ENCODE data around the gene CACNA1D.
"Not testable (repeated sequence)": the region's sequence is repeated elsewhere in the genome, so short reads cannot be mapped to it uniquely, and the experiment has no call there.

CACNA1D gene

DNA sequence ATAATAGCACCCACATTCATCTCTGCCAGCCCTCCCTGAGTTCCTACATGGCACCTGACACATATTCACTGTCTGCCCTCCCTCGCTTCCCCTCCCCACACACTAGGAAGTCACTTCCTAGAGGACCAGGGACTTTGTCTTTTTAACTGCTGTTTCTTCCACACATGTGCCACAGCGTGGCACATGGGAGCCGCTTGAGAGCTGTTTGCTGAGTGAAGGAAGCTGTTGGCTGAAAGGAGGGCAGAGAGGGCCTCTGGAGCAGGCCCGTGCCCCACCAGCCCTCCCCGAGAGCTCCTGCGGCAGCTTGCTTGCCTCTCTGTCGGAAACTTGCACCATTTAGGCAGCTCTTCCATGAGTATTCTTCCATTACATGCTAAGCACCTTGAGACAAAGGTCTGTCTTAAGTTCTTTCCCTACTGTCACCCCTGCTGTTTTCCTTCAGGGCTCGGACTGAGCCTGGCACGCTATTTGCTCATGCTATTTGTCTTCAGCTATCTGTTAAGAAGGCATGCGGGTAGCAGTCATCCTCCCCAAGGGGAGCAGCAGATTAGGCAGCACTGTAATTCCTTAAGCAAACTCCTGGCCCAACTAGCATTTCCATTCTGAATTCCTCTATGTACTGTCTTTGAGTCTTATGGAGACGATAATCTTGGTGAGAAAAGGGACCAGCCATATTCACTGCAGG, 72.2 kb downstream of the CACNA1D start:
- H3K27ac ChIP-seq: no peak overlapping the region
- TF ChIP-seq ZFX (IDR thresholded peaks at IDR 0.05): no peak
- no peak for TF ChIP-seq CTCF (conservative IDR thresholded peaks at IDR 0.05)

GRCh38 chr3:53570081-53570480, 75.7 kb downstream of the CACNA1D start:
- TF ChIP-seq CTCF (conservative IDR thresholded peaks at IDR 0.05) (no peak), ZFX (IDR thresholded peaks at IDR 0.05) (no peak)
- no peak overlapping the region for H3K27ac ChIP-seq

- no peak overlapping the region for H3K27ac ChIP-seq
- no peak for TF ChIP-seq CTCF (conservative IDR thresholded peaks at IDR 0.05)
- TF ChIP-seq ZFX (IDR thresholded peaks at IDR 0.05): no peak
Observed at GRCh38 chr3:53570709-53571108, 76.3 kb downstream of the CACNA1D start.

DNA sequence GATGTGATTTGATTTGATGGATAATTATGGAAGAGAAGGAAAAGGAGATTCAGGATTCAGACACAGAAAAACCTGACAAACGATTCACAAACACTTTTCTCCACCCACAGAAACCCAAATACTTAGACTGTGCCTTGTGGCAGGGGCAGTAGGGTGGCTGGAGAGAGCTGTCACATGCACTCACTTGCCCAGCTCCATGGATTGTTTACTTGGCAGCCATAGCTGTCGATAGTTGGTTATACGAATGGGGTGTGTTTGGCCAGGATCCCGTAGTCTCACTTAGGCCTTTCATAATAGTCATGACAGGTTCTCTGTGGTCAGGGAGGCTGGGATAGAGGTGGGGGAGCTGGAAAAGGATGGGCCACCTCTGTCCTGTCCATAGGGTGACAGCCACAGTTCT, 76.9 kb downstream of the CACNA1D start:
- TF ChIP-seq ZFX (IDR thresholded peaks at IDR 0.05): no peak
- no peak for TF ChIP-seq CTCF (conservative IDR thresholded peaks at IDR 0.05)
- H3K27ac ChIP-seq: no peak overlapping the region

- H3K27ac ChIP-seq: not testable (repeated sequence)
Observed at GRCh38 chr3:53572184-53572583, 77.8 kb downstream of the CACNA1D start.

DNA sequence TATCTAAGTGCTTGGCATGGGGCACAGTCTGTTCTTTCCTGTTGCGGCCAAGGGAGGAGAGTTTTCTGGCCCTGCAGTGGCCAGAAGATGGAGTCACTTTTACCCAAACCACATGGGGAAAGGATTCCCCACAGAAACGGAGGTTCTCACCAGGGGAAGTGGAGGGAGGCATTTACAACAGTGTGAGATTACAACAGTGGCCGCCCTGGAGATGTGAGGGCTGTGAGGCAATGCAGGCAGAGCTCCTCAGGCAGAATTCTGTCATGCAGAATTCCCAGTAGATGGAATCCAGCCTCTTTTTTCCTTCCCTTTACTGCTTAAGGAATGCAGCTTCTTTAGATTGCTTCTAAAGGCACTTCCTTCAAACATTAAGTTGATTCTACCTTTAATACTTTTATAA, 83.1 kb downstream of the CACNA1D start:
- TF ChIP-seq CTCF (conservative IDR thresholded peaks at IDR 0.05) (no peak), ZFX (IDR thresholded peaks at IDR 0.05) (no peak)
- no peak overlapping the region for H3K27ac ChIP-seq

GRCh38 chr3:53579636-53580035, 85.2 kb downstream of the CACNA1D start:
- H3K27ac ChIP-seq: no peak overlapping the region
- TF ChIP-seq ZFX (IDR thresholded peaks at IDR 0.05) (no peak), CTCF (conservative IDR thresholded peaks at IDR 0.05) (no peak)

DNA sequence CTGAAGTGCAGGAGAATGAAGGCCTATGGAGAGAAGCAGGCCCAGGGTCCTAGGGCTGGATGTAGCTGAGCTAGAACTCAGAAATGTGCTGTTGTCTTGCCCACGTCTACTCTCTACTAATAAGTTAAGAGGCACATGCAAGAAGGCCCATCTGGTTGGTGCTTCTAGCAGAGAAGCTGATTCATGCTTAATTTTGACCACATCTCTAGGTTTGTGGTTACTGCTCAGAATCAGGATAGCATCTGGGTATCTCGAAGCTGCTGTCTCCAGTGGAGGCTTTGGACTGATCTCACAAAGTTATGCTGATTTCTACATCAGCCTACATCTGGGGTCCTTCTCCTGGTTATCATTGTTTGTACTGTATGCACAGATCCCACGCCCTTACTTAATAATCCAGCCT, 87.3 kb downstream of the CACNA1D start:
- no peak overlapping the region for H3K27ac ChIP-seq
- TF ChIP-seq ZFX (IDR thresholded peaks at IDR 0.05) (no peak), CTCF (conservative IDR thresholded peaks at IDR 0.05) (no peak)

Measured in C4-2B (cell line).